HG02870 (cell line): ENCODE results near the gene HSPG2.
"Not testable (repeated sequence)": the region's sequence is repeated elsewhere in the genome, so short reads cannot be mapped to it uniquely, and the experiment has no call there.

ENCODE experiments used
- ATAC-seq: cut with Tn5 transposase; IDR thresholded peaks from one replicate; pipeline ENCODE4 v1.9.1; 2021; ENCODE audit warnings: mild to moderate bottlenecking, moderate library complexity; ENCODE audit not compliant: unreplicated experiment

HSPG2 gene

GRCh38 chr1:21830792-21831453 lies 106.2 kb downstream of the HSPG2 start:
- no peak for ATAC-seq

GRCh38 chr1:21829294-21829693 lies 107.8 kb downstream of the HSPG2 start:
- ATAC-seq = no peak

GRCh38 chr1:21828506-21829210 lies 108.5 kb downstream of the HSPG2 start:
- no peak for ATAC-seq

GRCh38 chr1:21828075-21828474 lies 109.0 kb downstream of the HSPG2 start:
- ATAC-seq = no peak

GRCh38 chr1:21827141-21827679 lies 109.9 kb downstream of the HSPG2 start:
- no peak for ATAC-seq

- not testable (repeated sequence) for ATAC-seq
These were observed 110.4 kb downstream of the HSPG2 start for GRCh38 chr1:21826694-21827093.

GRCh38 chr1:21825393-21825792 lies 111.7 kb downstream of the HSPG2 start:
- ATAC-seq = no peak

GRCh38 chr1:21824926-21825325 lies 112.2 kb downstream of the HSPG2 start:
- ATAC-seq = no peak

- ATAC-seq = no peak
These were observed 113.0 kb downstream of the HSPG2 start for GRCh38 chr1:21823980-21824702.

- no peak for ATAC-seq
These were observed 113.7 kb downstream of the HSPG2 start for GRCh38 chr1:21823206-21823979.

- no peak for ATAC-seq
These were observed 114.8 kb downstream of the HSPG2 start for GRCh38 chr1:21822349-21822748.

GRCh38 chr1:21821385-21822019 lies 115.6 kb downstream of the HSPG2 start:
- ATAC-seq = no peak

GRCh38 chr1:21820597-21821232 lies 116.4 kb downstream of the HSPG2 start:
- no peak for ATAC-seq

GRCh38 chr1:21818656-21819055 lies 118.5 kb downstream of the HSPG2 start:
- ATAC-seq = no peak

- no peak for ATAC-seq
These were observed 120.4 kb downstream of the HSPG2 start for GRCh38 chr1:21816602-21817302.

- no peak for ATAC-seq
These were observed 121.3 kb downstream of the HSPG2 start for GRCh38 chr1:21815724-21816321.

- no peak for ATAC-seq
These were observed 122.0 kb downstream of the HSPG2 start for GRCh38 chr1:21814981-21815582.

GRCh38 chr1:21814241-21814918 lies 122.7 kb downstream of the HSPG2 start:
- no peak for ATAC-seq
